GM12878 (cell line): Measurements from ENCODE around the gene GALNT6. TPM values are rescaled to one million over a fixed set of nuclear protein-coding genes. Genes with fewer than 3 reads are reported as not detected.

Experiments
- ATAC-seq: fragments of 200-7000 bp; cut with Tn5 transposase; 3 replicates; pipeline ENCODE4 v1.9.1; 2020; ENCODE audit warnings: mild to moderate bottlenecking, moderate library complexity
- BruUV-seq: library from RNA; stranded (reverse); fragments of 400-500 nt; replicated peaks from 2 replicates; lab custom pipeline; 2021; lab: Mats Ljungman, UMichigan
- CTCF ChIA-PET: fragments of 300-600 bp; sonication (Branson Sonifier 250); formaldehyde crosslinking; extraction: SDS; loops from one replicate; lab custom pipeline; 2021; ENCODE audit warnings: inconsistent platforms; lab: Yijun Ruan, JAX
- POLR2A ChIA-PET: fragments of 350-600 bp; formaldehyde crosslinking; extraction: SDS; loops from one replicate; lab custom pipeline; 2021; ENCODE audit warnings: inconsistent platforms; lab: Charles Lee
- RAD21 ChIA-PET: fragments of 300-600 bp; sonication (Branson Sonifier 250); formaldehyde crosslinking; loops from one replicate; lab custom pipeline; 2023; ENCODE audit warnings: antibody characterized with exemption; ENCODE audit not compliant: unreplicated experiment; lab: Charles Lee
- SMC1A ChIA-PET: fragments of 300-600 bp; sonication (Branson Sonifier 250); formaldehyde crosslinking; loops from one replicate; lab custom pipeline; 2023; ENCODE audit not compliant: unreplicated experiment, uncharacterized antibody; lab: Charles Lee
- DNase-seq: peaks from one replicate; pipeline ENCODE4 v3.0.0-alpha.2; 2011; ENCODE audit warnings: low read depth, low spot score
- FAIRE-seq: peaks from 3 replicates; lab custom pipeline; 2011; peaks lifted over from hg19 to GRCh38; lab: Jason Lieb, UNC
- H2AFZ ChIP-seq: 2 replicates; pipeline ENCODE4 v1.6.0; 2011; ENCODE audit warnings: low read depth, low read length, control low read depth; ENCODE audit not compliant: control insufficient read depth
- H3K27ac ChIP-seq: 2 replicates; pipeline ENCODE4 v1.5.1; 2011; ENCODE audit warnings: control low read depth; ENCODE audit not compliant: control insufficient read depth, insufficient read depth
- H3K27me3 ChIP-seq, 2 experiments: replicated peaks in 1 of 2; 2 replicates each; pipeline versions ENCODE4 v1.6.0 to v1.6.1; 2011; ENCODE audit warnings: low read length in 1 of 2; ENCODE audit not compliant: control insufficient read depth in 2 of 2, insufficient read depth in 2 of 2
- H3K36me3 ChIP-seq, 2 experiments: 2 replicates each; pipeline ENCODE4 v1.5.1; 2011; ENCODE audit warnings: low read length in 1 of 2; ENCODE audit not compliant: control insufficient read depth in 2 of 2, insufficient read depth in 2 of 2
- H3K4me1 ChIP-seq: 2 replicates; pipeline ENCODE4 v1.6.1; 2011; ENCODE audit warnings: mild to moderate bottlenecking, low read length, moderate library complexity, mixed read lengths; ENCODE audit not compliant: control insufficient read depth, insufficient read depth
- H3K4me2 ChIP-seq: 2 replicates; pipeline ENCODE4 v1.6.0; 2011; ENCODE audit warnings: control low read depth; ENCODE audit not compliant: control insufficient read depth, insufficient read depth
- H3K4me3 ChIP-seq: fragments of 200-600 bp; sonication (generic); 2 replicates; pipeline ENCODE4 v1.5.1; 2016
- H3K79me2 ChIP-seq: 2 replicates; pipeline ENCODE4 v1.6.0; 2011; ENCODE audit warnings: low read length; ENCODE audit not compliant: control insufficient read depth, insufficient read depth
- H3K9ac ChIP-seq: 2 replicates; pipeline ENCODE4 v1.8.0; 2011; ENCODE audit warnings: low read length, control low read depth, mixed read lengths; ENCODE audit not compliant: control insufficient read depth, insufficient read depth
- H3K9me3 ChIP-seq: replicated peaks from 3 replicates; pipeline ENCODE4 v1.5.1; 2011; ENCODE audit warnings: mild to moderate bottlenecking, low read length; ENCODE audit not compliant: control insufficient read depth, insufficient read depth
- H4K20me1 ChIP-seq: 2 replicates; pipeline ENCODE4 v1.6.0; 2011; ENCODE audit not compliant: control insufficient read depth, insufficient read depth
- CREB1 ChIP-seq: IDR thresholded peaks from 2 replicates; pipeline ENCODE4 v1.6.1; 2012; ENCODE audit warnings: low read depth, mild to moderate bottlenecking, inconsistent platforms
- EP300 ChIP-seq, 2 experiments: fragments of 150-350 bp in 1 of 2; IDR thresholded peaks; 2 replicates each; pipeline ENCODE4 v1.6.1; 2011 to 2012; ENCODE audit warnings: low read depth in 2 of 2, low read length in 2 of 2, borderline replicate concordance in 1 of 2, improper control_type of control experiment in 1 of 2, inconsistent platforms in 1 of 2; ENCODE audit not compliant: control insufficient read depth in 1 of 2
- FOXM1 ChIP-seq: IDR thresholded peaks from 2 replicates; pipeline ENCODE4 v1.6.1; 2012; ENCODE audit warnings: low read depth, mild to moderate bottlenecking, inconsistent platforms, low read length, moderate library complexity
- GATAD2B ChIP-seq: fragments of 450-650 bp; conservative IDR thresholded peaks from 2 replicates; pipeline ENCODE4 v1.6.1; 2017; ENCODE audit warnings: low read depth, mild to moderate bottlenecking, moderate library complexity
- HDAC6 ChIP-seq: fragments of 200-600 bp; sonication (generic); IDR thresholded peaks from one replicate; pipeline ENCODE4 v1.8.0; 2017; ENCODE audit warnings: antibody characterized with exemption; ENCODE audit not compliant: unreplicated experiment
- KLF5 ChIP-seq: fragments of 450-650 bp; IDR thresholded peaks from 2 replicates; pipeline ENCODE4 v1.6.1; 2014; ENCODE audit warnings: mild to moderate bottlenecking; ENCODE audit not compliant: partially characterized antibody
- NR2F1 ChIP-seq: fragments of 450-650 bp; conservative IDR thresholded peaks from 2 replicates; pipeline ENCODE4 v1.6.1; 2017; ENCODE audit warnings: mild to moderate bottlenecking
- POLR2A ChIP-seq: IDR thresholded peaks from 2 replicates; pipeline ENCODE4 v1.6.1; 2011; ENCODE audit warnings: low read depth, mild to moderate bottlenecking, low read length
- RAD21 ChIP-seq: IDR thresholded peaks from 2 replicates; pipeline ENCODE4 v1.6.1; 2011; ENCODE audit warnings: mild to moderate bottlenecking, low read depth, low read length, moderate library complexity; ENCODE audit not compliant: insufficient read depth
- RELA ChIP-seq: fragments of 450-650 bp; IDR thresholded peaks from 2 replicates; pipeline ENCODE4 v1.8.0; 2014; ENCODE audit warnings: borderline replicate concordance; ENCODE audit not compliant: partially characterized antibody
- SMAD1 ChIP-seq: fragments of 450-650 bp; IDR thresholded peaks from 2 replicates; pipeline ENCODE4 v1.6.1; 2018; ENCODE audit warnings: mild to moderate bottlenecking, low read depth; ENCODE audit not compliant: partially characterized antibody
- SMARCA5 ChIP-seq: fragments of 450-650 bp; IDR thresholded peaks from 2 replicates; pipeline ENCODE4 v1.6.1; 2017; ENCODE audit warnings: mild to moderate bottlenecking
- SMC3 ChIP-seq: IDR thresholded peaks from 2 replicates; pipeline ENCODE4 v1.6.1; 2011; ENCODE audit warnings: low read length, improper control_type of control experiment, borderline replicate concordance
- SREBF2 ChIP-seq: IDR thresholded peaks from 2 replicates; pipeline ENCODE4 v1.6.1; 2012; ENCODE audit warnings: mild to moderate bottlenecking, low read length
- SRF ChIP-seq, 2 experiments: IDR thresholded peaks; 2 replicates each; pipeline ENCODE4 v1.6.1; 2011; ENCODE audit warnings: low read depth in 2 of 2, low read length in 2 of 2, mild to moderate bottlenecking in 1 of 2, moderate library complexity in 1 of 2
- WRNIP1 ChIP-seq: IDR thresholded peaks from 2 replicates; pipeline ENCODE4 v1.6.1; 2011; ENCODE audit warnings: low read depth, low read length, improper control_type of control experiment, borderline replicate concordance
- YBX1 ChIP-seq: fragments of 450-650 bp; IDR thresholded peaks from 2 replicates; pipeline ENCODE4 v1.6.1; 2016; ENCODE audit warnings: antibody characterized with exemption
- ZBED1 ChIP-seq: IDR thresholded peaks from 2 replicates; pipeline ENCODE4 v1.6.1; 2016; ENCODE audit warnings: borderline replicate concordance
- ZNF384 ChIP-seq: IDR thresholded peaks from 2 replicates; pipeline ENCODE4 v1.6.1; 2012; ENCODE audit warnings: low read depth, mild to moderate bottlenecking, low read length, improper control_type of control experiment, borderline replicate concordance
- WGBS: methylation state at CpG from one replicate; pipeline ENCODE4 v1.1.6; 2016; ENCODE audit warnings: low lambda C conversion rate; ENCODE audit not compliant: insufficient replicate concordance, insufficient coverage; ENCODE audit errors: missing lambda C conversion rate; 5-methylcytosine and 5-hydroxymethylcytosine counted together
- in situ Hi-C: fragments of 300-500 bp; cut with MboI; formaldehyde crosslinking; loops from 9 replicates; pipeline ENCODE4 v1.14.3; 2018; ENCODE audit warnings: mixed read lengths
- intact Hi-C: fragments of 100-400 bp; cut with micrococcal nuclease; formaldehyde crosslinking; loops from one replicate; pipeline ENCODE4 v1.14.2; 2022; ENCODE audit not compliant: unreplicated experiment
- polyA plus RNA-seq, 11 experiments: library from polyadenylated mRNA; depleted of rRNA in 4 of 11; unstranded in 6 of 11; stranded (reverse) in 5 of 11; fragments of >200 nt; fragmentation: Nextera tagmentation in 4 of 11; fragmentation: Illumina TruSeq in 1 of 11; extraction: Ambion mirVana in 4 of 11; extraction: Trizol in 1 of 11; gene quantifications; 1 replicate in 1 of 11; 2 replicates in 10 of 11; pipeline versions ENCODE4 v1.2.1 to v1.2.3, GENCODE V29; 2011 to 2016; ENCODE audit warnings: inconsistent platforms in 2 of 11, missing spikeins in 2 of 11, low read depth in 1 of 11
- total RNA-seq, 4 experiments: library from RNA; depleted of rRNA in 3 of 4; stranded (reverse); fragments of >200 nt in 3 of 4; fragmentation: Illumina TruSeq in 1 of 4; extraction: Trizol in 1 of 4; gene quantifications; 2 replicates each; pipeline versions ENCODE4 v1.2.1 to v1.2.3, GENCODE V29; 2013 to 2021
- TF ChIP-seq, protein P1 (sequence below): fragments of 450-650 bp; formaldehyde crosslinking; IDR thresholded peaks from 2 replicates; pipeline ENCODE4 v1.4.0; 2020; ENCODE audit warnings: mild to moderate bottlenecking, moderate library complexity

The GALNT6 gene
- total and polyA plus RNA-seq, 10 of the 15 experiments (the other 5 are each of a cell fraction or from before 2014, with no cell fraction given): 6.6 to 40.4 (median 23.7) TPM

- no peak overlapping the region for H2AFZ ChIP-seq
- ChIA-PET RAD21 (interaction anchor here (1.0 to 1.7 kb wide), 2 partner anchors 101 to 102 kb away, joined by 3 to 4 read pairs; no protein-coding TSS in a partner anchor), CTCF (interaction anchor here (1.7 to 14.2 kb wide), 3 partner anchors 9 to 102 kb away, joined by 4 to 183 read pairs (median 7); no protein-coding TSS in a partner anchor), POLR2A (no interaction called here), SMC1A (interaction anchor here (1.0 to 1.2 kb wide), 2 partner anchors 11 to 98 kb away, joined by 3 to 4 read pairs; no protein-coding TSS in a partner anchor)
- H3K9me3 ChIP-seq: no peaks in the 10 kb centered on the region
- in situ Hi-C loops: no loop called here
- H3K4me2 ChIP-seq: no peak overlapping the region
- H3K4me1 ChIP-seq: no peaks in the 10 kb centered on the region
- WGBS: 74% methylated on average over 4 of the region's 4 CpGs
- no peak overlapping the region for H3K4me3 ChIP-seq
- intact Hi-C loops: no loop called here
- H3K36me3 ChIP-seq: no peaks in the 10 kb centered on the region
- BruUV-seq: no TSS peak
- DNase-seq (no peak), FAIRE-seq (no peak), ATAC-seq (no peak)
- H3K27me3 ChIP-seq: no peaks in the 10 kb centered on the region
- TF ChIP-seq WRNIP1: no peak
- no peak for TF ChIP-seq ZNF384
- TF ChIP-seq SRF (IDR thresholded peaks at IDR 0.05; ENCODE audit: low read depth in 2 of 2, low read length in 2 of 2): no peak
- no peak for TF ChIP-seq RELA
- TF ChIP-seq SMC3: no peak
- no peak for TF ChIP-seq SMAD1
- TF ChIP-seq KLF5: no peak
- no peak for TF ChIP-seq RAD21
- TF ChIP-seq SMARCA5: no peak
- TF ChIP-seq EP300 (IDR thresholded peaks at IDR 0.05; ENCODE audit: borderline replicate concordance in 1 of 2, control insufficient read depth in 1 of 2, low read depth in 2 of 2, low read length in 2 of 2): no peak
- TF ChIP-seq ZBED1: no peak
- no peak for TF ChIP-seq SREBF2
- TF ChIP-seq POLR2A: no peak
- TF ChIP-seq GATAD2B: no peak
- no peak for TF ChIP-seq NR2F1
- no peak for TF ChIP-seq YBX1
- no peak for TF ChIP-seq HDAC6
- TF ChIP-seq, protein P1, sequence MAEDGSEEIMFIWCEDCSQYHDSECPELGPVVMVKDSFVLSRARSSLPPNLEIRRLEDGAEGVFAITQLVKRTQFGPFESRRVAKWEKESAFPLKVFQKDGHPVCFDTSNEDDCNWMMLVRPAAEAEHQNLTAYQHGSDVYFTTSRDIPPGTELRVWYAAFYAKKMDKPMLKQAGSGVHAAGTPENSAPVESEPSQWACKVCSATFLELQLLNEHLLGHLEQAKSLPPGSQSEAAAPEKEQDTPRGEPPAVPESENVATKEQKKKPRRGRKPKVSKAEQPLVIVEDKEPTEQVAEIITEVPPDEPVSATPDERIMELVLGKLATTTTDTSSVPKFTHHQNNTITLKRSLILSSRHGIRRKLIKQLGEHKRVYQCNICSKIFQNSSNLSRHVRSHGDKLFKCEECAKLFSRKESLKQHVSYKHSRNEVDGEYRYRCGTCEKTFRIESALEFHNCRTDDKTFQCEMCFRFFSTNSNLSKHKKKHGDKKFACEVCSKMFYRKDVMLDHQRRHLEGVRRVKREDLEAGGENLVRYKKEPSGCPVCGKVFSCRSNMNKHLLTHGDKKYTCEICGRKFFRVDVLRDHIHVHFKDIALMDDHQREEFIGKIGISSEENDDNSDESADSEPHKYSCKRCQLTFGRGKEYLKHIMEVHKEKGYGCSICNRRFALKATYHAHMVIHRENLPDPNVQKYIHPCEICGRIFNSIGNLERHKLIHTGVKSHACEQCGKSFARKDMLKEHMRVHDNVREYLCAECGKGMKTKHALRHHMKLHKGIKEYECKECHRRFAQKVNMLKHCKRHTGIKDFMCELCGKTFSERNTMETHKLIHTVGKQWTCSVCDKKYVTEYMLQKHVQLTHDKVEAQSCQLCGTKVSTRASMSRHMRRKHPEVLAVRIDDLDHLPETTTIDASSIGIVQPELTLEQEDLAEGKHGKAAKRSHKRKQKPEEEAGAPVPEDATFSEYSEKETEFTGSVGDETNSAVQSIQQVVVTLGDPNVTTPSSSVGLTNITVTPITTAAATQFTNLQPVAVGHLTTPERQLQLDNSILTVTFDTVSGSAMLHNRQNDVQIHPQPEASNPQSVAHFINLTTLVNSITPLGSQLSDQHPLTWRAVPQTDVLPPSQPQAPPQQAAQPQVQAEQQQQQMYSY (CRISPR knock-in tag): no peak
- no peak for TF ChIP-seq CREB1
- no peak for TF ChIP-seq FOXM1
- H3K79me2 ChIP-seq: no peaks in the 10 kb centered on the region
- no peak overlapping the region for H3K27ac ChIP-seq
- H3K9ac ChIP-seq: no peak overlapping the region
- H4K20me1 ChIP-seq: no peaks in the 10 kb centered on the region
Measured at GRCh38 chr12:51430196-51430895, 39.1 kb upstream of the GALNT6 start.
